Forelimb muscle (tissue), 1 donor: ENCODE data around the gene WBP4. TPM values are rescaled to one million over a fixed set of nuclear protein-coding genes. Genes with fewer than 3 reads are reported as not detected.
"Not testable (repeated sequence)": the region's sequence is repeated elsewhere in the genome, so short reads cannot be mapped to it uniquely, and the experiment has no call there.

Experiments
- DNase-seq: peaks from one replicate; pipeline ENCODE4 v3.0.0-alpha.2; 2013; ENCODE audit warnings: low read depth
- polyA plus RNA-seq: library from polyadenylated mRNA; unstranded; fragments of 120-200 nt; gene quantifications from one replicate; pipeline ENCODE4 v1.2.1, GENCODE V29; 2013; ENCODE audit not compliant: insufficient read length

WBP4 gene
- polyA plus RNA-seq, 1 donor, result 19.3 TPM

- no peak for DNase-seq
These were observed 24.8 kb downstream of the WBP4 start for GRCh38 chr13:41085961-41086585.

DNA sequence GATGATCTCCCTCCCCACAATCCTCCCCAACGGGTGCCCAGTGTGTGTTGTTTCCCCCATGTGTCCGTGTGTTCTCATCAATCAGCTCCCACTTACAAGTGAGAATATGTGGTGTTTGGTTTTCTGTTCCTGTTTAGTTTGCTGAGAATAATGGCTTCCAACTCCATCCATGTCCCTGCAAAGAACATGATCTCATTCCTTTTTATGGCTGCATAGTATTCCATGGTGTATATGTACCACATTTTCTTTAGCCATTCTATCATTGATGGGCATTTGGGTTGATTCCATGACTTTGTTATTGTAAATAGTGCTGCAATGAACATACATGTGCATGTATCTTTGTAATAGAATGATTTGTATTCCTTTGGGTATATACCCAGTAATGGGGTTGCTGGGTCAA is 34.4 kb downstream of the WBP4 start:
- not testable (repeated sequence) for DNase-seq

- DNase-seq, result no peak
These were observed 37.5 kb downstream of the WBP4 start for GRCh38 chr13:41098761-41099160.

DNA sequence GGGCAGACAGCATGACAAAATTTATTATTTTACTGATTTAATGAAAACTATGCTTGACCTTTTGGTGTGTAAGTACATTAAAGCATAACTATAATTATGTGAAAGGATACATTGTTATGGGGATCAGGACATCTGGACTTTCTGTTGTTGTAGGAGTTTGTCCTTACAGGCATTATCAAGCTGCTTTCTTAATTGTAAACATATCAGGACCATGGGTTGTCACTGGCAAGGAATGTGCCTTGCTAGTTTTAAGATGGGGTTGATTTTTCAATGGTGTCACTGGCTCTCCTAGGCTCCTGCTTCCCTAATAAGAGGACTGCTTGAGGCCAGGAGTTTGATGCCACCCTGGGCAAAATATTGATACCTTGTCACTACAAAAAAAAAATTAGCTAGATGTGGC is 38.7 kb downstream of the WBP4 start:
- no peak for DNase-seq

DNA sequence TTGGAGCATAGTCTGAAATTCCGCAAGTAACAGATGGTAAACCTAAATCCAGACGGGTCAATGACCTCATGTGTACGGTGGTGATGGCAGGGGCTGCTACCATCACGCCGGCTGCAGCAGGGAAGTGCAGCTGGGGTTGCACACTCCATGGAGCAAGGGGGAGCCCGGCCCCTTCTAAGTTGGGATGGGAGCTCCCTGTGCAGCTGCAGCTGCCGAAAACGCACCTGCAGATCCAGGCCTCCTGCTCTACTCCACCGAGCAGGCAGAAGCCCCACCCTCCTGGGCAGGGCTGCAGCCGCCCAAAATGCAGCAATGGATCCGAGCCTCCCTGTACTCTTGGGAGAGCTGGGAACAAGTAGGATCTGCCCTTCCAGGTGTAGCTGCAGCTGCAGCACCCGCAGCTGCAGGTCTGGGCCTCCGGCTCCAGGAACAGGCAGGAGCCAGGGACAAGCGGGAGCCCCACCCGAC is 45.8 kb downstream of the WBP4 start:
- no peak for DNase-seq

GRCh38 chr13:41107584-41108014 is 46.3 kb downstream of the WBP4 start:
- no peak for DNase-seq

- no peak for DNase-seq
These were observed 50.1 kb downstream of the WBP4 start for GRCh38 chr13:41111454-41111853.

GRCh38 chr13:41117869-41118268 is 56.6 kb downstream of the WBP4 start:
- no peak for DNase-seq

DNA sequence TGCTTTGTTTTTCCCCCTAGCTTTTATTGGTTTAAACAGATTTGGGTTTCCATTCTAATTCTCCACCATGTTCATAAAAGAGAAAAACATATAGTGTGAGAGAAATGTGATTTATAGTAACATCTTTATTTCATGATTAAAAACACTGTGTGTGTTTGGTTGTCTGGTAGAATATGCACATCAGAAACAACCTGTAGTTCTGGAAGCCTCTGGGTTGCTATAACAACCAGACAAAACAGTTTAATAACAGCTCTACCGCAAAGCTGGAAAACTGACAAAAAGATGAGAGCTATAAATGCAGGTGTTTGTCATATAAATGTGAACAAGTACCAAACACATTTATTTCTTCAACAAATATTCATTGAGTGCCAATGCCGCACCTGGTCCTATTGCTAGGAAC is 61.5 kb downstream of the WBP4 start:
- DNase-seq, result no peak

- no peak for DNase-seq
These were observed 66.4 kb downstream of the WBP4 start for GRCh38 chr13:41127701-41128100.

DNA sequence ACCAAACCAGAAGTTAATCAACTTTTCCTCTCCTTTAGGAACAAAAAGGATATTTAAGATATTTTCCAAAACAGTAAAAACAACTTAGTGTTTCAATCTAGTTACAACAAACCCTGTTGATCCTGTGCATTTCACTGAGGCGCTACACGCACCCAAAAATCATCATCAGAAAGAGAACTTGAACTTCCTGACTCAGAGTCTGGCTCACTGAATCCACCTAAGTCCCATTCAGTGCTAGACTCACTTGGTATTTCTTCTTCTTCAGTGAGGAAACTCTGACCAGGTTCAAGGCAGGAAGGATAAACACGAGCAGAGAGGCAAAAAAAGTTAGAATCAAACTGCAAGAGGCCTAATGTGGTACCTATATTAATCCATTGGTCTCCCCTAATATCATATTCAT is 69.0 kb downstream of the WBP4 start:
- no peak for DNase-seq

DNA sequence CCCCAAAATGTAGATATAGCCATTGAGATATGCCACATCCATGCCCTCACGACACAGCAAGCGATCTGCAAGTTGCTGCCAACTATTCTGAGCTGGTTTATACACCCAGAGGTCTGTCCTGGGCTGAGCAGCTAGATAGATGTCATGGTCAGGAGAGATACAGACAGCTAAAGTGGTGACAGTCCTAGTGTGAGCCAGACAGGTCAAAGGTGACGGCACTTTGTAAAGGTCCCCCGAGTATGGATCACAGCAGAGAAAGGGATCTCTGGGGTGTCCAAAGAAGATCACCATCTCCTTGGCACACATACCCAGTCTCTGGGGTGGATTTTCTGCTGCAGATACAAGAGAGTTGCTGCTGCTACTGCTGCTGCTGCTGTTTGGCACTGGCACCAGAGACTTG is 69.9 kb downstream of the WBP4 start:
- not testable (repeated sequence) for DNase-seq

DNA sequence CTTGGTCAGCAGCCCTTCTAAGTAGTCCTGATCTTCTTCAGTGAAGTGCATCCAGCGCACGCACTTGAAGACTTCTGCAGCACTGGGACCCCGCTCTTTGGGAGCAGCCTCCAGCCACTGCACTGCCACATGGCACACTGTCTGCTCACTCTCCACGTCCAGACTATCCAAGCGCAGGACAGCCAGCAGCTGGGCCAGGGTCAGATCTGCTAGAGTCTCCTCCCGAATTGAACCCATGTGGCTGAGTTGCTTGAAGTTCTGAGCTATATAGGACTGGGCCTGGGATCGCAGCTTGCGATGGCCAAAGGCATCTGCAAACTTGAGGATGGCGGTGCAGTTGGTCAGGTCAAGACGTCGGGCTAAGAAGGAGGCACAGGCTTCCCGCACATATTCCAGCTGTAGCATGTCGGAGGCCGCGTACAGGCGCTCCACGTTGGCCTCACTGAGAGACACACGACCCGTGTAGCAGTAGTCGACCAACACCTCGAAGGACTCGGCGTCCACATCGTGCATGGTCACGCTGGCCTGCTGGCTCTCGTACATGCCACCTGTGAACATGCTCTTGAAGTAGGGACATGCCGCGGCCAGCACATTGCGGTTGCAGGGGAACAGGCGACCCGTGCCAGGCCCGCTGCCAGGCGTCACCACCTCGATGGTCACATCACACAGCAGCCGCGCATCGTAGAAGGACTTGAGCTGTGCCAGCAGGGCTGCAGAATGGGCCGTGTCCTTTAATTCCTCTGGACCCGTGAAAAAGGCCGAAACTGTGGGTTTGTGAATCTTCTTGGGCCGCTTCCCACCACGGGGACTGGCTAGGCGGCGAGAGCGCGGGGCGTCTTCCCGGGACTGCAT is 70.6 kb downstream of the WBP4 start:
- not testable (repeated sequence) for DNase-seq

DNA sequence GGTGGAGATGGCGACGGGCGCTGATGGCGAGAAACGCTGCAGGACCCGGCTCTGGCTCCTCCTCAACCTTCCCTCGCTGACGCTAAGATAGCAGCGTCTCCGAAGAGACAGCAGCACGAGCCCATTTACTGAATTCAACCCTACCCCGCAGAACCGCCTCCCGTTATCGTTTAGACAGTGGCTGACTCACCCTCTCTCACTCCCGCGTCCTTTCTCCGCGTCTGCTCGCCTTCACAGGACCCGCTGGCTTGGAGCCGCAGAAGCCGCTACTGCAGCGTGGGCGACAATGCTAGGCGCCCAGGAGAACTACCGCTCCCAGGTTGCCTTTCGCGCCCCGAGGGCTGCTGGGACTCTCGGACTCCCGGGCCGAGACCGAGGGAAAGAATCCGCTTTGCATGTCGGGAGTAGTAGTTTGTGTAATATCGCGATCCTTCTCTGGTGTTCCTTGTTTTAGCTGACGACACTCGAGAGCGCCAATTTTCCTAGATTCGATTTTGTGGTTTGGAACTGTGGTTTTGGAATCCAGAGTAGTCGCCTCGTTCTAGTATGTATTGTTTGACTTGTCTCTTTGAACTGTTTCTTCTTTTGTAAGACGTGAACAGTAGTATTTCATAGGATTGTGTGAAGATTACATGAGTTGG is 71.3 kb downstream of the WBP4 start, which contains the start of gene KBTBD6:
Gene KBTBD6, minus strand, starts transcription at position 291 of the 641 bp plus-strand sequence. CDS start 291 bp downstream, outside the sequence.
- peak; percentile 99 for DNase-seq

Other genes starting within 250 kb of the WBP4 start
- gene ELF1, start 42.2 kb upstream of the WBP4 start, polyA plus RNA-seq, result 28.9 TPM
- 8.9 TPM for gene KBTBD6, start 71.3 kb downstream of the WBP4 start, polyA plus RNA-seq
- 8.0 TPM for gene KBTBD7, start 133.1 kb downstream of the WBP4 start, polyA plus RNA-seq
- 10.5 TPM for gene MTRF1, start 202.1 kb downstream of the WBP4 start, polyA plus RNA-seq
- gene NAA16, start 249.8 kb downstream of the WBP4 start, polyA plus RNA-seq, result 22.4 TPM